ENCODE data around the gene TNS3.

DNA sequence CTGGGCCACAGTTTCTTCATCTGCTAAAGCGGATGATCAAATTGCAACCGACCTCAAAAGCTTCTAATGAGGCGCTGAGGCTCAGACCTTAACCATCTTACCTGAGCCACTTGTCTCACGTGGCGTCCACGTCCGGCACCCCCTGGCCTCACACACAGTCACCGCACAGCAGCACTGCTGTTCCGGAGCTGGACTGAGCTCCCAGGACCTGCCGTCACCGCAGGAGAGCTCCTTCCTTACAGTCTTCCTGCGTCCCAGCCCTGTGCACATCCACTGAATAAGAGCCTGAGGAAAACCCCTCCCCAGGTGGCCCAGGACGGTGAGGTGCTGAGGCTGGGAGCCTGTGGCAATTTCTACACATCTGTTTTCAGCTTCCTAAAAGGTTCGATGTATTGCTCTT is 35.7 kb downstream of the TNS3 start:
- TF ChIP-seq, protein P1, sequence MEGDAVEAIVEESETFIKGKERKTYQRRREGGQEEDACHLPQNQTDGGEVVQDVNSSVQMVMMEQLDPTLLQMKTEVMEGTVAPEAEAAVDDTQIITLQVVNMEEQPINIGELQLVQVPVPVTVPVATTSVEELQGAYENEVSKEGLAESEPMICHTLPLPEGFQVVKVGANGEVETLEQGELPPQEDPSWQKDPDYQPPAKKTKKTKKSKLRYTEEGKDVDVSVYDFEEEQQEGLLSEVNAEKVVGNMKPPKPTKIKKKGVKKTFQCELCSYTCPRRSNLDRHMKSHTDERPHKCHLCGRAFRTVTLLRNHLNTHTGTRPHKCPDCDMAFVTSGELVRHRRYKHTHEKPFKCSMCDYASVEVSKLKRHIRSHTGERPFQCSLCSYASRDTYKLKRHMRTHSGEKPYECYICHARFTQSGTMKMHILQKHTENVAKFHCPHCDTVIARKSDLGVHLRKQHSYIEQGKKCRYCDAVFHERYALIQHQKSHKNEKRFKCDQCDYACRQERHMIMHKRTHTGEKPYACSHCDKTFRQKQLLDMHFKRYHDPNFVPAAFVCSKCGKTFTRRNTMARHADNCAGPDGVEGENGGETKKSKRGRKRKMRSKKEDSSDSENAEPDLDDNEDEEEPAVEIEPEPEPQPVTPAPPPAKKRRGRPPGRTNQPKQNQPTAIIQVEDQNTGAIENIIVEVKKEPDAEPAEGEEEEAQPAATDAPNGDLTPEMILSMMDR (IDR thresholded peaks at IDR 0.05) = no peak
- no peak for TF ChIP-seq POLR2A (IDR thresholded peaks at IDR 0.05)
